BE2C (cell line): ENCODE data around the gene SNX25.
A peak's percentile ranks its signal among the peaks of the same experiment; 100 is the strongest.

Source experiments
- DNase-seq: peaks from one replicate; pipeline ENCODE4 v3.0.0-alpha.2; 2020
- H3K27me3 ChIP-seq: fragments of 250-450 bp; sonication (Bioruptor Pico); 2 replicates; pipeline ENCODE4 v1.5.1; 2020; ENCODE audit warnings: mild to moderate bottlenecking
- H3K36me3 ChIP-seq: fragments of 250-450 bp; sonication (Bioruptor Pico); 2 replicates; pipeline ENCODE4 v1.5.1; 2020; ENCODE audit warnings: mild to moderate bottlenecking
- H3K4me1 ChIP-seq: fragments of 250-450 bp; sonication (Bioruptor Pico); 2 replicates; pipeline ENCODE4 v1.5.1; 2020
- H3K4me3 ChIP-seq: 2 replicates; pipeline ENCODE4 v1.5.1; 2011; ENCODE audit warnings: low read depth, low read length
- H3K9me3 ChIP-seq: fragments of 250-450 bp; sonication (Bioruptor Pico); 2 replicates; pipeline ENCODE4 v1.5.1; 2020
- CTCF ChIP-seq: IDR thresholded peaks from 2 replicates; pipeline ENCODE4 v1.5.1; 2012; ENCODE audit warnings: mild to moderate bottlenecking, low read depth, low read length

Gene SNX25

GRCh38 chr4:185227131-185227551 lies 17.7 kb downstream of the SNX25 start:
- Histone ChIP-seq H3K4me3 (no peak overlapping the region), H3K9me3 (no peaks in the 10 kb centered on the region), H3K36me3 (no peaks in the 10 kb centered on the region), H3K4me1 (no peaks in the 10 kb centered on the region; the same call in 1 of the 2 replicates), H3K27me3 (no peaks in the 10 kb centered on the region)
- DNase-seq: no peak
- peak; percentile 36 for TF ChIP-seq CTCF

- peaks cover 2% of the 10 kb centered on the region for H3K4me1 ChIP-seq
- no peaks in the 10 kb centered on the region for H3K27me3 ChIP-seq
- no peak for DNase-seq
- no peaks in the 10 kb centered on the region for H3K36me3 ChIP-seq
- no peak for TF ChIP-seq CTCF
- H3K9me3 ChIP-seq: no peaks in the 10 kb centered on the region
- H3K4me3 ChIP-seq: no peak overlapping the region
These were observed 18.4 kb downstream of the SNX25 start for GRCh38 chr4:185227713-185228278.

- Histone ChIP-seq H3K9me3 (no peaks in the 10 kb centered on the region), H3K4me3 (no peak overlapping the region), H3K4me1 (peaks cover 4% of the 10 kb centered on the region), H3K27me3 (no peaks in the 10 kb centered on the region), H3K36me3 (no peaks in the 10 kb centered on the region)
- TF ChIP-seq CTCF: no peak
- no peak for DNase-seq
These were observed 19.8 kb downstream of the SNX25 start for GRCh38 chr4:185229021-185229818.

GRCh38 chr4:185232370-185232769 lies 23.0 kb downstream of the SNX25 start:
- H3K4me3 ChIP-seq: 0 out of 2 replicates have a peak overlapping the region, but pooled peaks have one; percentile 19

GRCh38 chr4:185235119-185235842 lies 25.9 kb downstream of the SNX25 start:
- Histone ChIP-seq H3K4me3 (no peak overlapping the region), H3K4me1 (peaks cover 4% of the 10 kb centered on the region), H3K9me3 (0 out of 2 replicates have a peak, but pooled peaks cover 5% of the 10 kb centered on the region), H3K27me3 (no peaks in the 10 kb centered on the region), H3K36me3 (no peaks in the 10 kb centered on the region)
- TF ChIP-seq CTCF: no peak
- DNase-seq: no peak

More at GRCh38 chr4:185232370-185232769, 23.0 kb downstream of the SNX25 start:
- Histone ChIP-seq H3K9me3 (no peaks in the 10 kb centered on the region), H3K27me3 (no peaks in the 10 kb centered on the region), H3K36me3 (no peaks in the 10 kb centered on the region), H3K4me1 (peaks cover 4% of the 10 kb centered on the region)
- TF ChIP-seq CTCF: no peak
- DNase-seq: peak; percentile 63
